PC-3 (cell line): ENCODE data around the gene PKNOX2. TPM values are rescaled to one million over a fixed set of nuclear protein-coding genes. Genes with fewer than 3 reads are reported as not detected.

Experiments
- ATAC-seq: fragments of 200-7000 bp; cut with Tn5 transposase; 2 replicates; pipeline ENCODE4 v1.9.1; 2020; ENCODE audit warnings: mild to moderate bottlenecking, moderate library complexity
- BruUV-seq: library from RNA; stranded (reverse); fragments of 400-500 nt; replicated peaks from 2 replicates; lab custom pipeline; 2021; lab: Mats Ljungman, UMichigan
- CTCF ChIA-PET: fragments of 300-600 bp; sonication (Branson Sonifier 250); formaldehyde crosslinking; loops from one replicate; lab custom pipeline; 2022; ENCODE audit warnings: antibody characterized with exemption; lab: Charles Lee
- POLR2A ChIA-PET: fragments of 300-600 bp; sonication (Branson Sonifier 250); formaldehyde crosslinking; loops from one replicate; lab custom pipeline; 2022; ENCODE audit warnings: antibody characterized with exemption; ENCODE audit not compliant: unreplicated experiment; lab: Charles Lee
- DNase-seq: peaks from one replicate; pipeline ENCODE4 v3.0.0-alpha.2; 2015
- H2AFZ ChIP-seq: fragments of 300-600 bp; sonication (generic); 2 replicates; pipeline ENCODE4 v1.6.0; 2016; ENCODE audit warnings: antibody characterized with exemption, low read length
- H3F3A ChIP-seq: fragments of 300-600 bp; sonication (generic); one replicate; pipeline ENCODE4 v1.6.0; 2017; ENCODE audit warnings: antibody characterized with exemption, low read length, control low read depth, mild to moderate bottlenecking; ENCODE audit not compliant: unreplicated experiment
- H3K27ac ChIP-seq: fragments of 300-600 bp; sonication (generic); 2 replicates; pipeline ENCODE4 v1.5.1; 2016; ENCODE audit warnings: mild to moderate bottlenecking, low read length
- H3K27me3 ChIP-seq: fragments of 300-600 bp; sonication (generic); 2 replicates; pipeline ENCODE4 v1.6.1; 2016; ENCODE audit warnings: low read length, mixed read lengths
- H3K36me3 ChIP-seq: fragments of 300-600 bp; sonication (generic); 2 replicates; pipeline ENCODE4 v1.6.1; 2016; ENCODE audit warnings: low read depth, mixed run types, low read length, mixed read lengths
- H3K4me1 ChIP-seq: fragments of 300-600 bp; sonication (generic); 2 replicates; pipeline ENCODE4 v1.5.1; 2016; ENCODE audit warnings: low read length; ENCODE audit not compliant: insufficient read depth
- H3K4me2 ChIP-seq: fragments of 300-600 bp; sonication (generic); 2 replicates; pipeline ENCODE4 v1.6.0; 2016; ENCODE audit warnings: low read length
- H3K4me3 ChIP-seq: fragments of 300-600 bp; sonication (generic); 2 replicates; pipeline ENCODE4 v1.5.1; 2016; ENCODE audit warnings: mild to moderate bottlenecking, low read length, mixed read lengths
- H3K79me2 ChIP-seq: fragments of 300-600 bp; sonication (generic); 2 replicates; pipeline ENCODE4 v1.6.1; 2017; ENCODE audit warnings: low read length, mixed read lengths
- H3K9ac ChIP-seq: fragments of 300-600 bp; sonication (generic); 2 replicates; pipeline ENCODE4 v1.6.0; 2016; ENCODE audit warnings: mild to moderate bottlenecking, low read length
- H3K9me2 ChIP-seq: fragments of 300-600 bp; sonication (generic); replicated peaks from 2 replicates; pipeline ENCODE4 v1.6.1; 2016; ENCODE audit warnings: mixed run types, low read length, mixed read lengths
- H3K9me3 ChIP-seq: fragments of 300-600 bp; sonication (generic); 2 replicates; pipeline ENCODE4 v1.6.1; 2016; ENCODE audit warnings: low read length, mixed read lengths
- H4K20me1 ChIP-seq: fragments of 300-600 bp; sonication (generic); 2 replicates; pipeline ENCODE4 v1.6.1; 2016; ENCODE audit warnings: low read length, mixed read lengths
- EZH2 ChIP-seq: fragments of 300-600 bp; sonication (generic); IDR thresholded peaks from one replicate; pipeline ENCODE4 v1.6.1; 2017; ENCODE audit warnings: antibody characterized with exemption, mild to moderate bottlenecking, low read length; ENCODE audit not compliant: unreplicated experiment
- EZH2phosphoT487 ChIP-seq: fragments of 300-600 bp; sonication (generic); IDR thresholded peaks from 2 replicates; pipeline ENCODE4 v1.6.1; 2018; ENCODE audit warnings: mild to moderate bottlenecking, antibody characterized with exemption, low read length, borderline replicate concordance
- intact Hi-C: fragments of 100-400 bp; cut with micrococcal nuclease; formaldehyde crosslinking; loops from 2 replicates; pipeline ENCODE4 v1.9.0; 2023
- total RNA-seq: library from RNA; depleted of rRNA; stranded (reverse); fragments of >200 nt; gene quantifications from 2 replicates; pipeline ENCODE4 v1.2.3, GENCODE V29; 2014
- TF ChIP-seq, protein P1 (sequence below): fragments of 300-600 bp; sonication (generic); conservative IDR thresholded peaks from 2 replicates; pipeline ENCODE4 v1.5.1; 2017; ENCODE audit warnings: antibody characterized with exemption, low read depth, mild to moderate bottlenecking, low read length

PKNOX2 gene
- total RNA-seq, 1 experiment from 2014 or later = not detected

- no peak for ATAC-seq
- POLR2A ChIA-PET = no interaction called here
- TF ChIP-seq, protein P1, sequence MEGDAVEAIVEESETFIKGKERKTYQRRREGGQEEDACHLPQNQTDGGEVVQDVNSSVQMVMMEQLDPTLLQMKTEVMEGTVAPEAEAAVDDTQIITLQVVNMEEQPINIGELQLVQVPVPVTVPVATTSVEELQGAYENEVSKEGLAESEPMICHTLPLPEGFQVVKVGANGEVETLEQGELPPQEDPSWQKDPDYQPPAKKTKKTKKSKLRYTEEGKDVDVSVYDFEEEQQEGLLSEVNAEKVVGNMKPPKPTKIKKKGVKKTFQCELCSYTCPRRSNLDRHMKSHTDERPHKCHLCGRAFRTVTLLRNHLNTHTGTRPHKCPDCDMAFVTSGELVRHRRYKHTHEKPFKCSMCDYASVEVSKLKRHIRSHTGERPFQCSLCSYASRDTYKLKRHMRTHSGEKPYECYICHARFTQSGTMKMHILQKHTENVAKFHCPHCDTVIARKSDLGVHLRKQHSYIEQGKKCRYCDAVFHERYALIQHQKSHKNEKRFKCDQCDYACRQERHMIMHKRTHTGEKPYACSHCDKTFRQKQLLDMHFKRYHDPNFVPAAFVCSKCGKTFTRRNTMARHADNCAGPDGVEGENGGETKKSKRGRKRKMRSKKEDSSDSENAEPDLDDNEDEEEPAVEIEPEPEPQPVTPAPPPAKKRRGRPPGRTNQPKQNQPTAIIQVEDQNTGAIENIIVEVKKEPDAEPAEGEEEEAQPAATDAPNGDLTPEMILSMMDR = no peak
- no peak for TF ChIP-seq EZH2phosphoT487
- no peak for TF ChIP-seq EZH2
Measured at GRCh38 chr11:125257751-125258150, 93.2 kb downstream of the PKNOX2 start.

DNA sequence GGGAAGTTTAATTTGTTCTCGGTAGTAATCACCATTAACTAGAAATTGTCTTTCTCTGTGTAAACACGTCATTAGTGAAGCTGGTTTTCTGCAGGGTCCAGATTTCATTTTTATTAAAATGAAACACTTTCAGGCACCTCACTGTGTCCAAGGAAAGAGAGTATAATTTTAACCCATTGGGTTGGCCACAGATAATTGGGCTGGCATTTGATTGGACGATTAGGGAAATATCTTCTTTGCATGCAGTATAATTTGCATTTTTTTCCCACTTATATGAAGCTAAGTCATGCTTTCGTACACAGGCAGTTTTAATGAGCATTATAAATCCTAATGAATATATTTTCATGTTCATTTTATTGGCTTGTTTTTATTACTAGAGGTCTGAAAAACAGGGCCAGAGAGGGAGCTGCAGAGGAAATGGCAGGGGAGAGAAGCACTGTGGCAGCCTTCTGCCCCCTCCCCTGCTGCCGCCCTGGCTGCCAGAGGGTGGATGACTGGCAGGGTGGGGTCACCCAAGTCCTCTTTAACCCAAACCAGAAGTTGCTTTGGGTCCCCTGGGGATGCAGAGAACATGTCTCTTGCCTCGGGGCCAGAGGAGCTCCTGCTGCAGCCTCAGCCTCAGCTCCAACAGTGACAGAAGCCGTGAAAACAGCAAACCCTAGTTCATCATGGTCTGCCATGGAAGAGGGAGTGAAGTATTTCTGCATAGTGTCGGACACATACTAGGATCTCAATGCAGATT is 93.9 kb downstream of the PKNOX2 start:
- no peak overlapping the region for H3K4me2 ChIP-seq
- H2AFZ ChIP-seq = no peak overlapping the region
- H3K27me3 ChIP-seq = peaks cover 90% of the 10 kb centered on the region
- no TSS peak for BruUV-seq
- POLR2A ChIA-PET = no interaction called here
- no peaks in the 10 kb centered on the region for H3F3A ChIP-seq
- H3K4me1 ChIP-seq = no peaks in the 10 kb centered on the region
- no peaks in the 10 kb centered on the region for H4K20me1 ChIP-seq
- H3K27ac ChIP-seq = no peak overlapping the region
- H3K79me2 ChIP-seq = no peaks in the 10 kb centered on the region
- H3K36me3 ChIP-seq = no peaks in the 10 kb centered on the region
- TF ChIP-seq EZH2 (no peak), EZH2phosphoT487 (no peak)
- TF ChIP-seq, protein P1 = no peak
- no peaks in the 10 kb centered on the region for H3K9me2 ChIP-seq
- no peak overlapping the region for H3K4me3 ChIP-seq
- ATAC-seq (no peak), DNase-seq (no peak)
- CTCF ChIA-PET = no interaction called here
- H3K9me3 ChIP-seq = no peaks in the 10 kb centered on the region
- intact Hi-C loops = no loop called here
- H3K9ac ChIP-seq = no peak overlapping the region

More at GRCh38 chr11:125257751-125258150, 93.2 kb downstream of the PKNOX2 start:
- H3K9me3 ChIP-seq = no peaks in the 10 kb centered on the region
- DNase-seq = no peak
- no peaks in the 10 kb centered on the region for H3K9me2 ChIP-seq
- H3K27me3 ChIP-seq = peaks cover 90% of the 10 kb centered on the region
- H3F3A ChIP-seq = no peaks in the 10 kb centered on the region
- H2AFZ ChIP-seq = no peak overlapping the region
- H3K4me2 ChIP-seq = no peak overlapping the region
- no peaks in the 10 kb centered on the region for H3K79me2 ChIP-seq
- no peaks in the 10 kb centered on the region for H4K20me1 ChIP-seq
- intact Hi-C loops = no loop called here
- CTCF ChIA-PET = no interaction called here
- no peak overlapping the region for H3K27ac ChIP-seq
- BruUV-seq = no TSS peak
- no peak overlapping the region for H3K4me3 ChIP-seq
- no peaks in the 10 kb centered on the region for H3K4me1 ChIP-seq
- H3K9ac ChIP-seq = no peak overlapping the region
- H3K36me3 ChIP-seq = no peaks in the 10 kb centered on the region

DNA sequence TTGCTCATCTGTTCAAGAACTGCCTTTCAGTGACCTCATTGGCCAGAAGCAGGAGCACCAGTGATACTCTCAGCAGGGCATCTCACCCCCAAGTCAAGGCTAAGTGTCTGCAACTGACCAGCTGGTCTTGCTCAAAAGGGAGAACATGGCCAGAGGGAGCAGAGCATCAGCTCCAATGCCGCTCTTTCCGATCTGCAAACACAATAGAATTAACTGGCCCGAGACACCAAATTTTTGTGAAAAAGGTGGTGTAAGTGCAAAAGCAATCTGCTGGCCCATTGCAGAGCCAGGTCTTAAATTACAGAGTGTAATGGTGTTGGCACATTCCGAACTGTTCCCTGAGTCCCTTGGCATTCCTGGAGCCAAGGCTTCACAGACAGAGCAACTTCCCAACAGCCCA is 97.0 kb downstream of the PKNOX2 start:
- POLR2A ChIA-PET = no interaction called here
- TF ChIP-seq EZH2phosphoT487 (no peak), EZH2 (no peak)
- TF ChIP-seq, protein P1 = no peak
- Histone ChIP-seq H3K4me2 (no peak overlapping the region), H3K4me1 (no peaks in the 10 kb centered on the region), H3K79me2 (no peaks in the 10 kb centered on the region), H3K27ac (no peak overlapping the region), H3K9me3 (no peaks in the 10 kb centered on the region), H3K9ac (no peak overlapping the region), H2AFZ (no peak overlapping the region), H3K4me3 (no peak overlapping the region), H3F3A (no peaks in the 10 kb centered on the region), H3K9me2 (no peaks in the 10 kb centered on the region), H3K27me3 (peaks cover 94% of the 10 kb centered on the region), H4K20me1 (no peaks in the 10 kb centered on the region), H3K36me3 (no peaks in the 10 kb centered on the region)
- ATAC-seq (no peak), DNase-seq (no peak)
- no TSS peak for BruUV-seq
- intact Hi-C loops = no loop called here
- CTCF ChIA-PET = no interaction called here
